ENCODE results near the gene LRRC8C.

GRCh38 chr1:89708751-89709375 lies 75.9 kb downstream of the LRRC8C start:
- TF ChIP-seq CTCF (IDR thresholded peaks at IDR 0.05) (no peak), EZH2 (IDR thresholded peaks at IDR 0.05; ENCODE audit: borderline replicate concordance, insufficient read depth, low read depth, low read length, poor library complexity, severe bottlenecking) (no peak)
